GM12892 (cell line): Measurements from ENCODE around the gene GDF9.

ENCODE experiments used
- POLR2A ChIP-seq: IDR thresholded peaks from 2 replicates; pipeline ENCODE4 v1.6.1; 2011; ENCODE audit warnings: low read depth, low read length, control low read depth
- POLR2AphosphoS5 ChIP-seq: IDR thresholded peaks from 2 replicates; pipeline ENCODE4 v1.6.1; 2011; ENCODE audit warnings: low read depth, low read length, control low read depth
- TAF1 ChIP-seq: IDR thresholded peaks from 2 replicates; pipeline ENCODE4 v1.6.1; 2011; ENCODE audit warnings: low read depth, mild to moderate bottlenecking, control low read depth, low read length, borderline replicate concordance

- TF ChIP-seq POLR2A (no peak), TAF1 (no peak), POLR2AphosphoS5 (no peak)
Observed at GRCh38 chr5:132839426-132840301, 26.6 kb downstream of the GDF9 start.
